Fibroblast of the conjunctiva (primary cell): ENCODE measurements around the gene ZDHHC22.
"Not testable (repeated sequence)": the region's sequence is repeated elsewhere in the genome, so short reads cannot be mapped to it uniquely, and the experiment has no call there.

Source experiments
- DNase-seq: peaks from one replicate; pipeline ENCODE4 v3.0.0-alpha.2; 2010; ENCODE audit warnings: low read depth

The ZDHHC22 gene

DNA sequence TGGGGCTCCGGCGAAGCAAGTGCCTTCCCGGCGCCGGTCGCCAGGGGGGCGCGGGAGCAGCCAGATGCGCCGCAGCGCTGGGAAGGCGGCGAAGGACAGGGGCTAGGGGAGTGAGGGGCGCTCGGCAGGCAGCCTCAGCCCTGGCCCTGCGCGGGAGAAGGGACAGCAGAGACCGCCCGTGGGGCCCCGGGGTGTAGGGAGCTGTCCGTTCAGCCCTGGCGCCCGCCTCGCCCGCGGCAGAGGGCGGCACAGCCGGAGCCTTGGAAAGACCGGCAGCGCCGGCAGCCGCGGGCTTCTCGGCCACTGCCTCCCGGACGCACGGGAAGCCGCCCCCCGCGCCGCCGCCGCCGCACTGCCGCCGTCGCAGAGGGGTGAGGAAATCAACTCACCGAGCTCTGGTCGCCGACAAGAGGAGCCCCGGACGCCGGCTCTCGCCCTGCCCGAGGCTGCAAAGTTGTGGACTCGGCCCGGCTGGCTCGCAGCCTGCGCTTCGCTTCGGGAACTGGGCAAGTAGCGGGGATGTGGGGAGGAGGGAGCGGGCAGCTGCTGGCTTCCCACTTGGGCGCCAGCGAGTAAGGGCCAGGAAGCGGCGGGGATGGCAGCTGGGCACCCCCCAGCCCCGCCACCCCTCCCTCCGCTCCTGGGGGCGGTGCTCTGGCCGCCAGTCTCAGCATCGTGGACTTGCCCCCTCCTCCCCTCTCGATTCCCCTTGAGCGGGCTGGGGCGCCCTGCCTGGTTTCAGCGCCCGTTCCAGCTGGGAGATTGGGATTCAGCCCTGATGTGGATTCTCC, at the start of gene ZDHHC22:
Gene ZDHHC22, minus strand, starts transcription at position 578 of the 791 bp plus-strand sequence. CDS start 2,053 bp downstream, outside the sequence.
- no peak for DNase-seq

GRCh38 chr14:77190977-77191376, 49.4 kb upstream of the ZDHHC22 start:
- no peak for DNase-seq

- DNase-seq: no peak
Observed at GRCh38 chr14:77189479-77189878, 47.9 kb upstream of the ZDHHC22 start.

DNA sequence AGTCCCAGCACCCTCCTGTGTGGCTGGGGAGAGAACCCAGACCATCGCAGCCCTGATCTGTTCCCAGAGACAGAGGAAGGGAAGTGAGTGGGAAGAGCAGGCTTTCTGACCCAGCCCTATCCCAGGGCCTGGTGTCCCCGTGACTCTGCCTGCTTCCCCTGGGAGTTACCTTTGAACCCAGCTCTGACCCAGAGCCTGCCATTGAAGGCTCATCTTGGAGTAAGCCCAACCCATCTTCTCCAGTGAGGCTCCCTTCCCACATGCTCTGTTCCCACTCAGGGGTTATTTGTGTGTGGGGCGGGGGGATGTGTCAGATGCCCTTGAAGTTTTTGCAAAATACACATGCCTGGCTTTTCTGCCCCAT, 46.0 kb upstream of the ZDHHC22 start:
- no peak for DNase-seq

GRCh38 chr14:77186911-77187648, 45.5 kb upstream of the ZDHHC22 start:
- DNase-seq: no peak

DNA sequence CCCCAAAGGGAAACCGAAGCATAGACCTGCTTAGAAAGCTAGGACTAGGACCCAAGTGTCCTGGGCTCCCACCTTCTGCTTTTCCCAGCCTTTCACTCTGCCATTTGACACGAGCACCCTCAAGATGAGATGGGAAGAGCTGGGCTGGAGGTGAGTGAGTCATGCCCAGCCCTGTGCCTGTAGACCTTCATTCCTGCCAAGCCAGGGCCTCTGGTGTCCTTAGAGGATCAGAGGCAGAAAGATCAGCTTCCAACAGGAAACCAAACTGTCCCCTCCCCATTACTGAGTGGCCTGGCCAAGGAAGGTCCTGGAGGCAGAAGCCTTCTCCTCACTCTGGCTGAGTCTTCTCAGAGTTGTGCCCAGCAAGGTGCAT, 43.5 kb upstream of the ZDHHC22 start:
- no peak for DNase-seq

- no peak for DNase-seq
Observed at GRCh38 chr14:77184396-77185092, 43.0 kb upstream of the ZDHHC22 start.

- DNase-seq: no peak
Observed at GRCh38 chr14:77183896-77184295, 42.3 kb upstream of the ZDHHC22 start.

- DNase-seq: no peak
Observed at GRCh38 chr14:77181603-77182437, 40.2 kb upstream of the ZDHHC22 start, which contains the start of gene TMEM63C. TMEM63C (plus strand) TSS chr14:77181798; CDS start chr14:77218814, 37,016 bp downstream.

- DNase-seq: no peak
Observed at GRCh38 chr14:77180726-77181602, 39.4 kb upstream of the ZDHHC22 start.

- no peak for DNase-seq
Observed at GRCh38 chr14:77178656-77179055, 37.1 kb upstream of the ZDHHC22 start.

GRCh38 chr14:77177702-77178101, 36.1 kb upstream of the ZDHHC22 start:
- DNase-seq: no peak

DNA sequence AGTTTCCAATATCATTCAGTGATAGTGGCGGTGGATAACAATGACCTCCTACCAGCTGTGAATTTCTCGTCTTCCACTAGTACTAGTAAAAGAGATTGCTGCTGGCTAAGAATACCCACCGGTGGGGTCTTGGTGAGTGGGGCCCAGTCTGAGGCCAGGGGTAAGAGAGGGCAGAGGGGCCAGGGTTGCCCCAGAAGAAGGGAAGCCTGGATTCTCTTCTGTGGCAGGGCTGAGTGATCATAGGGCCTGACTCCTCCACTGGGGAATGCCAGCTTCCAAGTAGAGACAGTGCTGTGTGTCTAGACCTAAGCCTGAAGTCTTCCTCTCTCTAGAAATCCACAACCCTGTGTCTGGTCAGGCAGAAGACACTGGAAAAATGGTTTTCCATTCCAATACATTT, 34.3 kb upstream of the ZDHHC22 start:
- DNase-seq: no peak

DNA sequence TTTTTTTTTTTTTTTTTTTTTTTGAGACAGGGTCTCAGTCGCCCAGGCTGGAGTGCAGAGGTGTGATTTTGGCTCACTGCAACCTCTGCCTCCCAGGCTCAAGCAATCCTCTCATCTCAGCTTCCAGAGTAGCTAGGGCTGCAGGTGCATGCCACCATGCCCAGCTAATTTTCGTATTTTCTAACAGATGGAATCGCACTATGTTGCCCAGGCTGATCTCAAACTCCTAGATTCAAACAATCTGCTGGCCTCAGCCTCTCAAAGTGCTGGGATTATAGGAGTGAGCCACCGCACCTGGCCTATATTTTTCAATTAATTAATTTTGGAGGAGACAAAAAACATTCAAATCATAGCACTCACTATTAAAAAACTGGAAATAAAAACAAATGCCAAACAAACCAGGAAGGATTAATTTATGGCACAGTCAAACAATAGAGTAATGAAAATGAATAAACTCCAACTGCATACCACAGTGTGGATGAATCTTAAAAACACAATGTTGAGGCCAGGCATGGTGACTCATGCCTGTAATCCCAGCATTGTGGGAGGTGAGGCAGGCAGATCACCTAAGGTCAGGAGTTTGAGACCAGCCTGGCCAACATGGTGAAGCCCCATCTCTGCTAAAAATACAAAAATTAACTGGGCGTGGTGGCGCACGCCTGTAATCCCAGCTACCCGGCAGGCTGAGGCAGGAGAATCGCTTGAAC, 32.5 kb upstream of the ZDHHC22 start:
- not testable (repeated sequence) for DNase-seq

- no peak for DNase-seq
Observed at GRCh38 chr14:77172916-77173315, 31.3 kb upstream of the ZDHHC22 start.

- DNase-seq: no peak
Observed at GRCh38 chr14:77170045-77170444, 28.5 kb upstream of the ZDHHC22 start.

DNA sequence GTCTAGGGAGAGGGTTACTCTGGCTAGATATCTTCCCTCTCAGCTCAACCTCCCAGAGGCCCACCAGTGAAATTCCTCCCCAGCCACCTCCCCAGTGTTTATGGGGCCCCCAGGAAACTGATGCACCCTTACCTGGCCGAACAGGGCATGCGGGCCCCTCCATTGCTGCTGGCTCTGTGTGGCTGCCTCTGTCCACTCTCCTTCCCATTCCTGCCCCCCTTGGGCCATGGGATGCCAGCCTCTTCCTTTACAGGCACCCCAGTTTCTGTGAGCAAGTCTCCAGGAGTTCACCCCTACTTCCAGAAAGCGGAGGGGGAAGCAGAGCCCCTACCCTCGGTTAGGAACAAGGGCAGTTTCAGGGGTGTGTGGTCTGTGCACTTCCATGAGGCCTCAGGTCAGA, 19.4 kb upstream of the ZDHHC22 start:
- no peak for DNase-seq

- no peak for DNase-seq
Observed at GRCh38 chr14:77158882-77159255, 17.3 kb upstream of the ZDHHC22 start.

- DNase-seq: peak; percentile 12
Observed at GRCh38 chr14:77158175-77158881, 16.7 kb upstream of the ZDHHC22 start.

DNA sequence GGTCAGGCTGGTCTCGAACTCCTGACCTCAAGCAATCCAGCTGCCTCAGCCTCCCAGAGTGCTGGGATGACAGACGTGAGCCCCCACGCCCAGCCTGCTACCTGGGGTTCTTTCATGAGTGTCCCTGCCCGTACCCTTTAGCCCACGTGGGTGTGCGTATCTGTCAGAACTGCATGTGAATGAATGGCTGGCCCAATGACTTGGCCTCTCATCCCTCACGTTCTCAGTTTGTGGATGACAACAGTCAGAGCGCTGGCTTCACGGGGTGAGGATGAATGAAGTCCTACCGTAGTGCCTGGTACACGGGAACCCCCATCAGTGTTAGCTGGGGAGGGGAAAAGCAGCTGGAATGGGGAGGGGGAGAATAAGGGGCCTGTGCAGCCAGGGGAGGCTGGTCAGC, 16.1 kb upstream of the ZDHHC22 start:
- DNase-seq: no peak
